Heart left ventricle (tissue), 13 donors: ENCODE results near the gene CFAP46.

Experiments
- CTCF ChIP-seq, 12 donors: fragments of 200-600 bp; sonication (generic) in 4 of 12; IDR thresholded peaks; one replicate each; pipeline versions ENCODE4 v1.5.0 to v1.8.0; 2018 to 2022; ENCODE audit warnings: antibody characterized with exemption in 12 of 12, mild to moderate bottlenecking in 5 of 12
- POLR2A ChIP-seq, 2 donors: fragments of 450-650 bp; IDR thresholded peaks; one replicate each; pipeline ENCODE4 v1.6.1; 2017; ENCODE audit warnings: antibody characterized with exemption in 2 of 2, mild to moderate bottlenecking in 2 of 2, moderate library complexity in 2 of 2
- donor health status: ischemic (EF 13 %, LVEDD 7.1; RV severe dilation, severe dysfunction).
- donor health status: DM: no; HTN: yes; CAD: no.
- donor health status: DM: no; HTN: no; CAD: no.
- donor health status: ischemic (EF 25% LVEDD 6.9; RV normal size, moderate dysfunction).
- donor health status: ischemic (EF 25% LVEDD 5.7; RV mildly dilated, moderate dysfunction).
- donor health status: ischemic (EF 35%, LVEDD 5.7; RV mildly dilated, moderate dysfunction).
- donor health status: nonischemic (EF 11% LVEDD 7.7; RV severe dilation, severe dysfunction).
- donor health status: DM: yes; HTN: yes; CAD: no.
- donor health status: PGD.
- donor health status: ischemic (EF 29% LVEDD 5.4; RV normal size, mild dysfunction).
- donor health status: nonischemic (EF 23%, LVEDD 6.1; RV moderate dilation, normal function).

DNA sequence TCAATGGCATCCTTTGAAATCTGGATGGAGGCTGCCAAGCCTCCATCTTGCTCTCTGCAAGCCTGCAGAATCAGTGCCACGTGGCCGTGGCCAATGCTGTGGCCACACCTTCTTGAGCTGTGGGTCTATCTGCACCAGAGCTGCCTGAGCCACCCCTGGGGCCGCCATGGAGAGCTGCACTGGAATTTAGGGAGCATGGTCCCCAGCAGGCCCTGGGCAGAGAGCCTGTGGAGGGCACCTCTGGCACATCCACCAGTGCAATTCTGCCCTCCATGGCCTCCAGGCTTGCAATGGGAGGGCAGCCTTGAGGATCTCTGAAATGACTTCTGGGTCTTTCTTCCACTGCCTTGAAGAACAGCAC, 100.8 kb downstream of the CFAP46 start:
- TF ChIP-seq CTCF (IDR thresholded peaks at IDR 0.05) (no peak), POLR2A (IDR thresholded peaks at IDR 0.05) (no peak)
